ENCODE results near the gene EFCAB9.
"Not testable (repeated sequence)": the region's sequence is repeated elsewhere in the genome, so short reads cannot be mapped to it uniquely, and the experiment has no call there.

Gene EFCAB9

DNA sequence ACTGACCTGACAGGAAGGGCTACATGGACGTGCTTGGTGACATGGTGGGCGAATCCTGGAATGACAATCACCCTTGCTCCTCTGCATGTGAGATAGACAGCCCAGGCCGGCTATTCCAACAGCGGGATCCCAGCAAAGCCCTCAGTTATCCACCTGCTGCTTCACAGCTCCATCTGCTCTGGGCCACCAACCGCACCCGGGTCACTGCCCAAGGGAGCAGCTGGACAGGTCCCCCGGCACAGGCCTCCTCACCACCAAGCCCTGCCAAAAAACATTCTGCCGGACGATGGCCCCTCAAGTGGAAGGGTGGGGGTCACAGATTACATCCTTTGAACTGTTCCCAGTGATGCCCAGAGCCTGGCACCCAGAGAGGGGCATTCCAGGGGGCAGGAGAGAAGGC is 45.6 kb upstream of the EFCAB9 start:
- Histone ChIP-seq H3K27me3 (ENCODE audit: insufficient read depth, poor library complexity, severe bottlenecking) (no peaks in the 10 kb centered on the region), H3K27ac (replicated peaks) (no peak overlapping the region), H3K4me3 (replicated peaks; ENCODE audit: insufficient read depth, low read length) (no peak overlapping the region)
- no peak for DNase-seq (ENCODE audit: low read depth in 1 of 2, low spot score in 1 of 2)
- TF ChIP-seq, protein P1, sequence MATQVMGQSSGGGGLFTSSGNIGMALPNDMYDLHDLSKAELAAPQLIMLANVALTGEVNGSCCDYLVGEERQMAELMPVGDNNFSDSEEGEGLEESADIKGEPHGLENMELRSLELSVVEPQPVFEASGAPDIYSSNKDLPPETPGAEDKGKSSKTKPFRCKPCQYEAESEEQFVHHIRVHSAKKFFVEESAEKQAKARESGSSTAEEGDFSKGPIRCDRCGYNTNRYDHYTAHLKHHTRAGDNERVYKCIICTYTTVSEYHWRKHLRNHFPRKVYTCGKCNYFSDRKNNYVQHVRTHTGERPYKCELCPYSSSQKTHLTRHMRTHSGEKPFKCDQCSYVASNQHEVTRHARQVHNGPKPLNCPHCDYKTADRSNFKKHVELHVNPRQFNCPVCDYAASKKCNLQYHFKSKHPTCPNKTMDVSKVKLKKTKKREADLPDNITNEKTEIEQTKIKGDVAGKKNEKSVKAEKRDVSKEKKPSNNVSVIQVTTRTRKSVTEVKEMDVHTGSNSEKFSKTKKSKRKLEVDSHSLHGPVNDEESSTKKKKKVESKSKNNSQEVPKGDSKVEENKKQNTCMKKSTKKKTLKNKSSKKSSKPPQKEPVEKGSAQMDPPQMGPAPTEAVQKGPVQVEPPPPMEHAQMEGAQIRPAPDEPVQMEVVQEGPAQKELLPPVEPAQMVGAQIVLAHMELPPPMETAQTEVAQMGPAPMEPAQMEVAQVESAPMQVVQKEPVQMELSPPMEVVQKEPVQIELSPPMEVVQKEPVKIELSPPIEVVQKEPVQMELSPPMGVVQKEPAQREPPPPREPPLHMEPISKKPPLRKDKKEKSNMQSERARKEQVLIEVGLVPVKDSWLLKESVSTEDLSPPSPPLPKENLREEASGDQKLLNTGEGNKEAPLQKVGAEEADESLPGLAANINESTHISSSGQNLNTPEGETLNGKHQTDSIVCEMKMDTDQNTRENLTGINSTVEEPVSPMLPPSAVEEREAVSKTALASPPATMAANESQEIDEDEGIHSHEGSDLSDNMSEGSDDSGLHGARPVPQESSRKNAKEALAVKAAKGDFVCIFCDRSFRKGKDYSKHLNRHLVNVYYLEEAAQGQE (IDR thresholded peaks at IDR 0.05; ENCODE audit: insufficient replicate concordance, low read depth) = no peak
- TF ChIP-seq, protein P2, sequence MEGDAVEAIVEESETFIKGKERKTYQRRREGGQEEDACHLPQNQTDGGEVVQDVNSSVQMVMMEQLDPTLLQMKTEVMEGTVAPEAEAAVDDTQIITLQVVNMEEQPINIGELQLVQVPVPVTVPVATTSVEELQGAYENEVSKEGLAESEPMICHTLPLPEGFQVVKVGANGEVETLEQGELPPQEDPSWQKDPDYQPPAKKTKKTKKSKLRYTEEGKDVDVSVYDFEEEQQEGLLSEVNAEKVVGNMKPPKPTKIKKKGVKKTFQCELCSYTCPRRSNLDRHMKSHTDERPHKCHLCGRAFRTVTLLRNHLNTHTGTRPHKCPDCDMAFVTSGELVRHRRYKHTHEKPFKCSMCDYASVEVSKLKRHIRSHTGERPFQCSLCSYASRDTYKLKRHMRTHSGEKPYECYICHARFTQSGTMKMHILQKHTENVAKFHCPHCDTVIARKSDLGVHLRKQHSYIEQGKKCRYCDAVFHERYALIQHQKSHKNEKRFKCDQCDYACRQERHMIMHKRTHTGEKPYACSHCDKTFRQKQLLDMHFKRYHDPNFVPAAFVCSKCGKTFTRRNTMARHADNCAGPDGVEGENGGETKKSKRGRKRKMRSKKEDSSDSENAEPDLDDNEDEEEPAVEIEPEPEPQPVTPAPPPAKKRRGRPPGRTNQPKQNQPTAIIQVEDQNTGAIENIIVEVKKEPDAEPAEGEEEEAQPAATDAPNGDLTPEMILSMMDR (IDR thresholded peaks at IDR 0.05; ENCODE audit: insufficient read depth, low read length) = no peak
- TF ChIP-seq GABPA (IDR thresholded peaks at IDR 0.05; ENCODE audit: low read depth) (no peak), SPI1 (IDR thresholded peaks at IDR 0.05; ENCODE audit: borderline replicate concordance, low read depth) (no peak), POLR2AphosphoS5 (IDR thresholded peaks at IDR 0.05; ENCODE audit: low read depth) (no peak)

DNA sequence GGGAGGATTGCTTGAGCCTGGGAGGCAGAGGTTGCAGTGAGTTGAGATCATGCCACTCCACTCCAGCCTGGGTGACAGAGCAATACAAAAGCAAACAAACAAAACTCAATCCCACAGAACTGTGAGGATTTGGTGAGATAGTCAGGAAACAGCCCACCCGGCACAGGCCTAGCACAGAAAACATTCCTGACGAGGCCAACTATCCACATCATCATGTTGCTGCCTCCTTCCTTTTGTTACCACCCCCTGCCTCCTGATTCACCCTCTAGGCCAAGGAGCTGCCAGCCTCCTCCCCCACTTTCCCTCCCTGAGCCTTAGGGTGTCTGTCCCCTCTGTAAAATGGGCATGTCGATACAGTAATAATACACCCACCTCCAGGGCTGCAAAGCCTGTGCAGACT is 44.9 kb upstream of the EFCAB9 start:
- Histone ChIP-seq H3K27ac (replicated peaks) (peak overlapping the region; percentile 5; the same call in 1 of the 2 replicates), H3K27me3 (ENCODE audit: insufficient read depth, poor library complexity, severe bottlenecking) (no peaks in the 10 kb centered on the region), H3K4me3 (replicated peaks; ENCODE audit: insufficient read depth, low read length) (no peak overlapping the region)
- DNase-seq (ENCODE audit: low read depth in 1 of 2, low spot score in 1 of 2) = no peak
- TF ChIP-seq, protein P1 (IDR thresholded peaks at IDR 0.05; ENCODE audit: insufficient replicate concordance, low read depth) = no peak
- TF ChIP-seq SPI1 (IDR thresholded peaks at IDR 0.05; ENCODE audit: borderline replicate concordance, low read depth) (no peak), GABPA (IDR thresholded peaks at IDR 0.05; ENCODE audit: low read depth) (no peak), POLR2AphosphoS5 (IDR thresholded peaks at IDR 0.05; ENCODE audit: low read depth) (no peak)
- TF ChIP-seq, protein P2 (IDR thresholded peaks at IDR 0.05; ENCODE audit: insufficient read depth, low read length) = no peak

DNA sequence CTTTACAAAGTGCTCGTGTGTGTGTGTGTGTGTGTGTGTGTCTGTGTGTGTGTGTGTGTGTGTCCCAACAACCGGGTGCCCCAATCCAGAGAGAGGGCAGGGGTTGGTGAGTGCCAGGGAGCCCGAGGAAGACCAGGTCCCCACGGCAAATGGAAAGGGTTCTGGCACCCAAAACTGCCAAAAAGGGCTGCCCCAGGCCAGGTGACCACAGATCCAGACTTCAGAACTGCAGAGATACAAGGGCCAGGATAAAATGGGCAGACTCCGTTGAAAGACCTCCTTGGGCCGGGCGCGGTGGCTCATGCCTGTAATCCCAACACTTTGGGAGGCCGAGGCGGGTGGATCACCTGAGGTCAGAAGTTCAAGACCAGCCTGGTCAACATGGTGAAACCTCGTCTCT is 44.5 kb upstream of the EFCAB9 start:
- H3K27me3 ChIP-seq (ENCODE audit: insufficient read depth, poor library complexity, severe bottlenecking); H3K4me3 ChIP-seq (replicated peaks; ENCODE audit: insufficient read depth, low read length); DNase-seq (ENCODE audit: low read depth in 1 of 2, low spot score in 1 of 2): not testable (repeated sequence)
- H3K27ac ChIP-seq (replicated peaks) = peak overlapping the region; percentile 5; the same call in 1 of the 2 replicates

DNA sequence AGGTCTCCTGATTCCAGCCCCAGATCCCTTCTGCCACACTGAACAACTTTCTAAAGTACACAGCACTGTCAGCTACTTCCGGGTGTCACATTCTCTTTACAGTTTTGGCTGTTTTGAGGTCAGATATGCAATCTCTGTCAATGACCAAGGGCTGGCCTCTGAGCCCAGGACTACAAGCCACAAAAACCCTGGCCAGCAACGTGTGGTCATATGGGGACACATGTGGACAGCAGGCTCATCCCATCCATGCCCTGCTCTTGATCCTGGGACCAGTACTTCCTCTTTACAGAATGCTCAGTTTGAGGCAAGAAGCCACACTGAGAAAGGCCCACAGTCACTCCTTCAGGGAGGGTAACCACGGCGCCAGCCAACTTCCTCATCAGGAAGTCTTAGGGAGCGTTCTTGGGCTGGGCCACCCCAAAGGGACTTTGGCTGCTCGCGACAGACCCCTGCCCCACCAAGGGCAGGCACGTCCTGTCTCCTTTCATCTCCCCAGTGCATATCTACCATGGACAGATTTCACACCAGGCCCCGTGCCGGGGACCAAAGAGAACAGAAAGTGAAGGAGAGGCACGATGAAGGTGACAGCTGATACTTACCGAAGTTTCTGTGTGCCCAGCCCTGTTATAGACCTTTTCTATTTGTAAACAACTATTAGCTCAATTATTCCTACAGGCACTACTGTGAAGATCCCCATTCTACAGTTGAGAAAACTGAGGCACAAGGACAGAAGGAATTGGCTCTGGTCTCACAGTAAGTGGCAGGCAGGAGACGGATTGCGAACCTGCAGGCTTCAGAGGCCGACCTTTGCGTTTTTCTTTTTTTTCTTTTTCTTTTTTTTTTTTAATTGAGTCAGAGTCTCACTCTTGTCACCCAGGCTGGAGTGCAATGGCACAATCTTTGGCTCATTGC is 43.2 kb upstream of the EFCAB9 start:
- Histone ChIP-seq H3K27ac (replicated peaks) (peak overlapping the region; percentile 56), H3K27me3 (ENCODE audit: insufficient read depth, poor library complexity, severe bottlenecking) (no peaks in the 10 kb centered on the region), H3K4me3 (replicated peaks; ENCODE audit: insufficient read depth, low read length) (no peak overlapping the region)
- peak; percentile 80 to 93 for DNase-seq (ENCODE audit: low read depth in 1 of 2, low spot score in 1 of 2)
- TF ChIP-seq, protein P1 (IDR thresholded peaks at IDR 0.05; ENCODE audit: insufficient replicate concordance, low read depth) = peak; percentile 59
- TF ChIP-seq SPI1 (IDR thresholded peaks at IDR 0.05; ENCODE audit: borderline replicate concordance, low read depth) = peak; percentile 73; the same call in 1 of the 2 replicates
- TF ChIP-seq GABPA (IDR thresholded peaks at IDR 0.05; ENCODE audit: low read depth) = no peak
- TF ChIP-seq POLR2AphosphoS5 (IDR thresholded peaks at IDR 0.05; ENCODE audit: low read depth) = peak; percentile 90
- TF ChIP-seq, protein P2 (IDR thresholded peaks at IDR 0.05; ENCODE audit: insufficient read depth, low read length) = no peak

Measured in HL-60 (cell line).